MCF 10A (cell line): ENCODE results near the gene ALX1. TPM values are rescaled to one million over a fixed set of nuclear protein-coding genes. Genes with fewer than 3 reads are reported as not detected.

Experiments
- BruUV-seq: library from RNA; stranded (reverse); fragments of 400-500 nt; replicated peaks from 2 replicates; lab custom pipeline; 2021; lab: Mats Ljungman, UMichigan
- CTCF ChIA-PET: fragments of 300-600 bp; sonication (Branson Sonifier 250); formaldehyde crosslinking; extraction: SDS; loops from one replicate; lab custom pipeline; 2021; ENCODE audit warnings: antibody characterized with exemption, inconsistent platforms; lab: Yijun Ruan, JAX
- POLR2A ChIA-PET: fragments of 300-600, 350-650 bp; sonication (Branson Sonifier 250); formaldehyde crosslinking; extraction: SDS; loops from one replicate; lab custom pipeline; 2020; ENCODE audit warnings: antibody characterized with exemption, inconsistent platforms; lab: Yijun Ruan, JAX
- DNase-seq: peaks from one replicate; pipeline ENCODE4 v3.0.0-alpha.2; 2018; ENCODE audit not compliant: unreplicated experiment
- H3K27ac Mint-ChIP-seq: one replicate; pipeline ENCODE4 v1.8.0; 2022; ENCODE audit warnings: mild to moderate bottlenecking, low read depth, mixed read lengths; ENCODE audit not compliant: unreplicated experiment
- H3K27me3 Mint-ChIP-seq: one replicate; pipeline ENCODE4 v1.8.0; 2022; ENCODE audit warnings: mixed read lengths; ENCODE audit not compliant: insufficient read depth, unreplicated experiment
- H3K36me3 Mint-ChIP-seq: one replicate; pipeline ENCODE4 v1.8.0; 2022; ENCODE audit warnings: mild to moderate bottlenecking, moderate library complexity, mixed read lengths; ENCODE audit not compliant: insufficient read depth, unreplicated experiment
- H3K4me1 Mint-ChIP-seq: one replicate; pipeline ENCODE4 v1.8.0; 2022; ENCODE audit warnings: mixed read lengths; ENCODE audit not compliant: insufficient read depth, unreplicated experiment
- H3K4me3 Mint-ChIP-seq: one replicate; pipeline ENCODE4 v1.8.0; 2022; ENCODE audit warnings: mild to moderate bottlenecking, moderate library complexity, mixed read lengths; ENCODE audit not compliant: unreplicated experiment
- H3K9me3 Mint-ChIP-seq: one replicate; pipeline ENCODE4 v1.8.0; 2022; ENCODE audit warnings: mixed read lengths; ENCODE audit not compliant: unreplicated experiment
- CTCF ChIP-seq: fragments of 200-600 bp; IDR thresholded peaks from one replicate; pipeline ENCODE4 v1.8.0; 2022; ENCODE audit warnings: antibody characterized with exemption, mild to moderate bottlenecking; ENCODE audit not compliant: unreplicated experiment
- intact Hi-C: fragments of 100-400 bp; cut with micrococcal nuclease; formaldehyde crosslinking; loops from 2 replicates; pipeline ENCODE4 v1.14.1; 2022
- total RNA-seq: library from RNA; stranded (reverse); gene quantifications from 2 replicates; pipeline ENCODE4 v1.2.3, GENCODE V29; 2022

ALX1 gene
- total RNA-seq, 1 experiment from 2014 or later = not detected

GRCh38 chr12:85299053-85299452 is 19.0 kb downstream of the ALX1 start:
- no peaks in the 10 kb centered on the region for H3K27me3 Mint-ChIP-seq
- H3K4me1 Mint-ChIP-seq = no peaks in the 10 kb centered on the region
- no peak overlapping the region for H3K4me3 Mint-ChIP-seq
- no peak for DNase-seq
- H3K27ac Mint-ChIP-seq = no peak overlapping the region
- no peak for TF ChIP-seq CTCF
- no TSS peak for BruUV-seq
- CTCF ChIA-PET = interaction anchor here (1.6 to 2.4 kb wide), 2 partner anchors 11 kb away, joined by 8 to 11 read pairs; no protein-coding TSS in a partner anchor
- POLR2A ChIA-PET = no interaction called here
- H3K36me3 Mint-ChIP-seq = no peaks in the 10 kb centered on the region
- H3K9me3 Mint-ChIP-seq = no peaks in the 10 kb centered on the region
- intact Hi-C loops = no loop called here

GRCh38 chr12:85301051-85301450 is 21.0 kb downstream of the ALX1 start:
- ChIA-PET CTCF (interaction anchor here (0.8 kb wide), 1 partner anchor 9 kb away, joined by 3 read pairs; no protein-coding TSS in a partner anchor), POLR2A (no interaction called here)
- H3K27ac Mint-ChIP-seq = no peak overlapping the region
- no peak for TF ChIP-seq CTCF
- intact Hi-C loops = no loop called here
- H3K9me3 Mint-ChIP-seq = no peaks in the 10 kb centered on the region
- H3K4me3 Mint-ChIP-seq = no peak overlapping the region
- H3K36me3 Mint-ChIP-seq = no peaks in the 10 kb centered on the region
- no peaks in the 10 kb centered on the region for H3K4me1 Mint-ChIP-seq
- BruUV-seq = no TSS peak
- DNase-seq = no peak
- no peaks in the 10 kb centered on the region for H3K27me3 Mint-ChIP-seq

GRCh38 chr12:85308374-85308773 is 28.4 kb downstream of the ALX1 start:
- CTCF ChIA-PET = interaction anchor here (0.8 to 7.6 kb wide), 5 partner anchors 19 to 140 kb away, joined by 3 to 47 read pairs (median 4); no protein-coding TSS in a partner anchor
- no TSS peak for BruUV-seq

GRCh38 chr12:85309125-85309566 is 29.1 kb downstream of the ALX1 start:
- CTCF ChIA-PET = interaction anchor here (0.9 to 7.6 kb wide), 12 partner anchors 11 to 558 kb away, joined by 3 to 47 read pairs (median 6); no protein-coding TSS in a partner anchor
- intact Hi-C loops = loop anchor here (5.0 kb wide), 1 partner anchor 232 kb away; no protein-coding TSS in a partner anchor

More at GRCh38 chr12:85308374-85308773, 28.4 kb downstream of the ALX1 start:
- no peaks in the 10 kb centered on the region for H3K27me3 Mint-ChIP-seq
- DNase-seq = no peak
- H3K4me1 Mint-ChIP-seq = no peaks in the 10 kb centered on the region
- H3K36me3 Mint-ChIP-seq = no peaks in the 10 kb centered on the region
- TF ChIP-seq CTCF = no peak
- no peak overlapping the region for H3K4me3 Mint-ChIP-seq
- POLR2A ChIA-PET = no interaction called here
- H3K9me3 Mint-ChIP-seq = no peaks in the 10 kb centered on the region
- intact Hi-C loops = loop anchor here (5.0 kb wide), 1 partner anchor 231 kb away; no protein-coding TSS in a partner anchor
- no peak overlapping the region for H3K27ac Mint-ChIP-seq

More at GRCh38 chr12:85309125-85309566, 29.1 kb downstream of the ALX1 start:
- no peaks in the 10 kb centered on the region for H3K27me3 Mint-ChIP-seq
- H3K4me3 Mint-ChIP-seq = no peak overlapping the region
- BruUV-seq = no TSS peak
- TF ChIP-seq CTCF = no peak
- H3K4me1 Mint-ChIP-seq = no peaks in the 10 kb centered on the region
- DNase-seq = no peak
- no peaks in the 10 kb centered on the region for H3K36me3 Mint-ChIP-seq
- POLR2A ChIA-PET = no interaction called here
- H3K27ac Mint-ChIP-seq = no peak overlapping the region
- H3K9me3 Mint-ChIP-seq = no peaks in the 10 kb centered on the region
